MM.1S (cell line): ENCODE results near the gene MDFI.

Source experiments
- EZH2 ChIP-seq: fragments of 300-600 bp; sonication (generic); optimal IDR thresholded peaks from 2 replicates; pipeline ENCODE3; 2017; ENCODE audit warnings: low read depth, mild to moderate bottlenecking, antibody characterized with exemption, low read length, mixed read lengths
- EZH2phosphoT487 ChIP-seq: fragments of 300-600 bp; sonication (generic); IDR thresholded peaks from 2 replicates; pipeline ENCODE4 v1.6.1; 2018; ENCODE audit warnings: antibody characterized with exemption, low read length
- TF ChIP-seq, protein P1 (sequence below): fragments of 300-600 bp; sonication (generic); IDR thresholded peaks from 2 replicates; pipeline ENCODE4 v1.5.1; 2016; ENCODE audit warnings: antibody characterized with exemption, low read length, mixed read lengths

- TF ChIP-seq, protein P1, sequence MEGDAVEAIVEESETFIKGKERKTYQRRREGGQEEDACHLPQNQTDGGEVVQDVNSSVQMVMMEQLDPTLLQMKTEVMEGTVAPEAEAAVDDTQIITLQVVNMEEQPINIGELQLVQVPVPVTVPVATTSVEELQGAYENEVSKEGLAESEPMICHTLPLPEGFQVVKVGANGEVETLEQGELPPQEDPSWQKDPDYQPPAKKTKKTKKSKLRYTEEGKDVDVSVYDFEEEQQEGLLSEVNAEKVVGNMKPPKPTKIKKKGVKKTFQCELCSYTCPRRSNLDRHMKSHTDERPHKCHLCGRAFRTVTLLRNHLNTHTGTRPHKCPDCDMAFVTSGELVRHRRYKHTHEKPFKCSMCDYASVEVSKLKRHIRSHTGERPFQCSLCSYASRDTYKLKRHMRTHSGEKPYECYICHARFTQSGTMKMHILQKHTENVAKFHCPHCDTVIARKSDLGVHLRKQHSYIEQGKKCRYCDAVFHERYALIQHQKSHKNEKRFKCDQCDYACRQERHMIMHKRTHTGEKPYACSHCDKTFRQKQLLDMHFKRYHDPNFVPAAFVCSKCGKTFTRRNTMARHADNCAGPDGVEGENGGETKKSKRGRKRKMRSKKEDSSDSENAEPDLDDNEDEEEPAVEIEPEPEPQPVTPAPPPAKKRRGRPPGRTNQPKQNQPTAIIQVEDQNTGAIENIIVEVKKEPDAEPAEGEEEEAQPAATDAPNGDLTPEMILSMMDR: no peak
- no peak for TF ChIP-seq EZH2
- TF ChIP-seq EZH2phosphoT487: no peak
Observed at GRCh38 chr6:41614715-41615114, 23.6 kb upstream of the MDFI start.
